HG03097 (cell line): ENCODE results near the gene SGF29.
"Not testable (repeated sequence)": the region's sequence is repeated elsewhere in the genome, so short reads cannot be mapped to it uniquely, and the experiment has no call there.

Experiments used
- ATAC-seq: cut with Tn5 transposase; IDR thresholded peaks from one replicate; pipeline ENCODE4 v1.9.1; 2021; ENCODE audit not compliant: unreplicated experiment, low FRiP score

SGF29 gene

GRCh38 chr16:28562199-28562598 lies 8.5 kb downstream of the SGF29 start:
- no peak for ATAC-seq

GRCh38 chr16:28563218-28563617 lies 9.5 kb downstream of the SGF29 start:
- ATAC-seq = no peak

- ATAC-seq = not testable (repeated sequence)
Measured at GRCh38 chr16:28566233-28566925, 12.7 kb downstream of the SGF29 start.

- ATAC-seq = no peak
Measured at GRCh38 chr16:28567292-28567691, 13.6 kb downstream of the SGF29 start.

- no peak for ATAC-seq
Measured at GRCh38 chr16:28569021-28569420, 15.3 kb downstream of the SGF29 start.

- no peak for ATAC-seq
Measured at GRCh38 chr16:28569968-28570752, 16.4 kb downstream of the SGF29 start.

GRCh38 chr16:28572696-28573510 lies 19.2 kb downstream of the SGF29 start:
- no peak for ATAC-seq

- no peak for ATAC-seq
Measured at GRCh38 chr16:28573738-28574718, 20.3 kb downstream of the SGF29 start.

GRCh38 chr16:28574925-28575324 lies 21.2 kb downstream of the SGF29 start:
- ATAC-seq = no peak

- no peak for ATAC-seq
Measured at GRCh38 chr16:28575446-28576109, 21.9 kb downstream of the SGF29 start.

- ATAC-seq = no peak
Measured at GRCh38 chr16:28580726-28581315, 27.1 kb downstream of the SGF29 start.

- no peak for ATAC-seq
Measured at GRCh38 chr16:28585674-28586073, 32.0 kb downstream of the SGF29 start.

GRCh38 chr16:28586466-28586865 lies 32.7 kb downstream of the SGF29 start:
- ATAC-seq = no peak

- no peak for ATAC-seq
Measured at GRCh38 chr16:28587386-28587785, 33.7 kb downstream of the SGF29 start.

GRCh38 chr16:28589069-28589468 lies 35.3 kb downstream of the SGF29 start:
- no peak for ATAC-seq

GRCh38 chr16:28589930-28590329 lies 36.2 kb downstream of the SGF29 start:
- ATAC-seq = no peak

- ATAC-seq = no peak
Measured at GRCh38 chr16:28590384-28591340, 36.9 kb downstream of the SGF29 start.

- no peak for ATAC-seq
Measured at GRCh38 chr16:28591355-28591754, 37.6 kb downstream of the SGF29 start.
